Thyroid gland (tissue), 4 donors: ENCODE results near the gene CDHR2.

Source experiments
- CTCF ChIP-seq, 6 experiments: fragments of 200-600 bp in 3 of 6; fragments of 450-650 bp in 3 of 6; sonication (generic) in 3 of 6; IDR thresholded peaks; one replicate each; pipeline ENCODE4 v1.5.1; 2016 to 2019; ENCODE audit warnings: antibody characterized with exemption in 6 of 6, mild to moderate bottlenecking in 2 of 6, inconsistent platforms in 1 of 6, moderate library complexity in 1 of 6
- POLR2A ChIP-seq, 2 donors: fragments of 450-650 bp; IDR thresholded peaks; one replicate each; pipeline ENCODE4 v1.6.1; 2017; ENCODE audit warnings: antibody characterized with exemption in 2 of 2, mild to moderate bottlenecking in 2 of 2, moderate library complexity in 1 of 2

- TF ChIP-seq CTCF (IDR thresholded peaks at IDR 0.05) (no peak), POLR2A (IDR thresholded peaks at IDR 0.05) (no peak)
Observed at GRCh38 chr5:176557846-176558245, 8.7 kb downstream of the CDHR2 start.
